GM18517 (cell line): ENCODE measurements around the gene IFITM5.
"Not testable (repeated sequence)": the region's sequence is repeated elsewhere in the genome, so short reads cannot be mapped to it uniquely, and the experiment has no call there.

Source experiments
- ATAC-seq: cut with Tn5 transposase; IDR thresholded peaks from one replicate; pipeline ENCODE4 v1.9.1; 2021; ENCODE audit warnings: mild to moderate bottlenecking, moderate library complexity; ENCODE audit not compliant: unreplicated experiment

The IFITM5 gene

DNA sequence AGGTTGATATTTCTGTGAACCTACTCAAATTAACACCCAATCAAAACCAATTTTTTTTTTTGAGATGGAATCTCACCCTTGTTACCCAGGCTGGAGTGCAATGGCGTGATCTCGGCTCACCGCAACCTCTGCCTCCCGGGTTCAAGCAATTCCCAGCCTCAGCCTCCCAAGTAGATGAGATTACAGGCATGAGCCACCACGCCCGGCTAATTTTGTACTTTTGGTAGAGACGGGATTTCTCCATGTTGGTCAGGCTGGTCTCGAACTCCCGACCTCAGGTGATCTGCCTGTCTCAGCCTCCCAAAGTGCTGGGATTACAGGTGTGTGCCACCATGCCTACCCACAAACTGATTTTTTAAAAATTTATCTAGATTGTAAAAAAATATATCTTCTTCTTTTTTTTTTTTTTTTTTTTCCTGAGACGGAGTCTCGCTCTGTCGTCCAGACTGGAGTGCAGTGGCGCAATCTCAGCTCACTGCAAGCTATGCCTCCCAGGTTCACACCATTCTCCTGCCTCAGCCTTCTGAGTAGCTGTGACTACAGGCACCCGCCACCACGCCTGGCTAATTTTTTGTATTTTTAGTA is 29.3 kb upstream of the IFITM5 start:
- not testable (repeated sequence) for ATAC-seq

DNA sequence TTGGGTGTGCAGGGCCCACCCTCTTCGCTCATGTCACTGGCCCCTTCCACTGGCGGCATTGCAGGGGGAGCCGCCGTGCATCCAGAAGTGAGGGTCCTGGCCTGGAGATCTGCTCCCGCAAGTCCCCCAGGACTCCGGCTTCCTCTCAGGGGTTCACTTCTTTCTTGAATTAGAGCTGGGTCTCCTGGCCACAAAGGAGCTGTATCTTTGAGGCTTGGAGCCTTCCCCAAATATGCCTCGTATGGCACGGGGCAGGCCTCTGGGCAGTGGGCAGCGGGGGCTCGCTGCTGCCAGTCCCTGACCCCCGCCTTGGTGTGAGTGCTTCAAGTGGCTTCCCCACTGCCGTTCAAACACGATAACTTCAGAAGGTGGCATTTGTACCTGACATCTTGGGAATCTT is 28.7 kb upstream of the IFITM5 start:
- ATAC-seq, result no peak

DNA sequence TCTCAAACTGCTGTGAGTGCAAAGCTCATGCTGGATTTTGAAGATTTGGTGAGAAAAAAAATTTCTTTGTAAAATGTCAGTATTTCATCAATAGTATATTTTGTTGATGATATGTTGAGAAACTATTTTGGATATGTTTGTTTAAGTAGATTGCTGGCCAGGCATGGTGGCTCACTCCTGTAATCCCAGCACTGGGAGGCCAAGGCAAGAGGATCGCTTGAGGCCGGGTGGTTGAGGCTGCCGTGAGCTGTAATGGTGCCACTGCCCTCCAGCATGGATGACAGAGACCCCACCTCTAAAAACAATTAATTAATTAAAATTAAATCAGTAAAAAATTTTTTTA is 28.2 kb upstream of the IFITM5 start:
- no peak for ATAC-seq

DNA sequence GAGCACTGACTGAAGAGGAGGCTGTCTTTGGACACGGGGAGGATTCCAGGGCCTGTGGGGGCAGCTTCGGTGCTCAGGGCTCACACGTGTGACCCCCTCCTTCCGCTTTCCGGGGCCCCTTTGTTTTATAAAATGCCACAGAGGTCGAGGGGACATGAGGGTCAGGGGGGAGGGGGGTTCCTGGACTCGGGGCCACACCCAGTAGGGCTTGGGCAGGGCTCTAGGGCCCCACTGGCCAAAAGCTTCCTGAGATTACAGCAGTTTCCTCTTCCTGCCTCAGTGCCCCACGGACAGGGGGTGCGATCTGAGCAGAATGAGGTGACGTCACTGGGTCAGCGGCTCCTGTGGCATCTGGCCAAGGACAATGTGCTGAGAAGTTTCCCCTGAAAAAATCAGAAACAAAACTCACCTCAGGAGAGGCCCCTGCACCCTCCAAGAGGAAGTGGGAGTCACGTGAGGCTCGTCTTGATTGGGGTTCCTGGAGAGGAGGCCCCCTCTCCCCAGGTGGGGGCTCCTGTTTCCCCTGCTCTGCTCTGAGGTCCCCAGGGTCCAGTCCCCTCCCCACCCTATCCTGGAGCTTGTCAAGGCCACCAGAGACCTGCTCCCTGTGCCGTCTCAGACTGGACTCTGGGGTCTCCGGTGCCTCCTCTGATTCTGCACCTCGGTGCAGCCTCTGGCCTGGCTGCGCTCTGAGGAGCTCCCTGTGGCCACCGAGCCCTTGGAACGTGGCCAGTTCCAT is 27.7 kb upstream of the IFITM5 start:
- no peak for ATAC-seq

DNA sequence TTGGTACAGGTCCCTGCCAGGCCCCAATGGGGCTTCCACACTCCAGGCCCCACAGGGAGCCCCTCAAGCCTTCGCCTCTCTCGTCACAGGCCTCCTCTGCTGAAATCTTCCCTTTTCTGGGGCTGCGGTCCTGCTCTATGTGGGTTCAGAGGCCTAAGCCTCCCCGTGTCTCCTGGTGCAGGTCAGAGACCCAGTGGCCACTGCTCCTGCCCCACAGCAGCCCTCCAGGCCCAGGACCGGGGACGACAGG is 27.2 kb upstream of the IFITM5 start:
- ATAC-seq, result no peak

DNA sequence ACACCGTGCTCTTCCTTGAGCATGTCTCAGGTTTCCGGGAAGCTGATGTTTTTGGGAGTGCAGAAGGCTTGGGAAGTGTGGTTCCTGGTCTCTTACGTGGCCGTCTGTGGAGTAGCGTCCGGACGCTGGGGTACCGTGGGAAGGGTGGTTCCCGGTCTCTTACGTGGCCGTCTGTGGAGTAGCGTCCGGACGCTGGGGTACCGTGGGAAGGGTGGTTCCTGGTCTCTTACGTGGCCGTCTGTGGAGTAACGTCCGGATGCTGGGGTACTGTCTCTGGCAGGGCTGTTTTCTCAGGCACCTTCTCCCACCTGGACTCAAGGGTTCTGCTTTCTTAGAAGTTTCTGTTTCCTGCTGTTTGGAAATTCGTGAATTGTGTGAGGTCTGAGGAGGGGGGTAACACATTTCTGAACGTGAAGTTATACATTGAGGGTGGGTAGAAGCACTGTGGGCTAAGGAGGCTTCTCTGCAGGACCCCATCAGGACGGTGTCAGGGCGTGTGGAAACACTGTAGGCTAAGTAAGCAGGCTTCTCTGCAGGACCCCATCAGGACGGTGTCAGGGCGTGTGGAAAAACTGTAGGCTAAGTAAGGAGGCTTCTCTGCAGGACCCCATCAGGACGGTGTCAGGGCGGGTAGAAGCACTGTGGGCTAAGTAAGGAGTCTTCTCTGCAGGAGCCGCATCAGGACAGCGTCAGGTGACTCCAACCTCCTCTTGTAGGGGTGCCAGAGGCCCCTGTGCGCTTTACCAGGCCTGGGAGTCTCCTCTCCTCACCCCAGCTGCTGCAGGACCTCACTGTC is 26.7 kb upstream of the IFITM5 start:
- no peak for ATAC-seq

DNA sequence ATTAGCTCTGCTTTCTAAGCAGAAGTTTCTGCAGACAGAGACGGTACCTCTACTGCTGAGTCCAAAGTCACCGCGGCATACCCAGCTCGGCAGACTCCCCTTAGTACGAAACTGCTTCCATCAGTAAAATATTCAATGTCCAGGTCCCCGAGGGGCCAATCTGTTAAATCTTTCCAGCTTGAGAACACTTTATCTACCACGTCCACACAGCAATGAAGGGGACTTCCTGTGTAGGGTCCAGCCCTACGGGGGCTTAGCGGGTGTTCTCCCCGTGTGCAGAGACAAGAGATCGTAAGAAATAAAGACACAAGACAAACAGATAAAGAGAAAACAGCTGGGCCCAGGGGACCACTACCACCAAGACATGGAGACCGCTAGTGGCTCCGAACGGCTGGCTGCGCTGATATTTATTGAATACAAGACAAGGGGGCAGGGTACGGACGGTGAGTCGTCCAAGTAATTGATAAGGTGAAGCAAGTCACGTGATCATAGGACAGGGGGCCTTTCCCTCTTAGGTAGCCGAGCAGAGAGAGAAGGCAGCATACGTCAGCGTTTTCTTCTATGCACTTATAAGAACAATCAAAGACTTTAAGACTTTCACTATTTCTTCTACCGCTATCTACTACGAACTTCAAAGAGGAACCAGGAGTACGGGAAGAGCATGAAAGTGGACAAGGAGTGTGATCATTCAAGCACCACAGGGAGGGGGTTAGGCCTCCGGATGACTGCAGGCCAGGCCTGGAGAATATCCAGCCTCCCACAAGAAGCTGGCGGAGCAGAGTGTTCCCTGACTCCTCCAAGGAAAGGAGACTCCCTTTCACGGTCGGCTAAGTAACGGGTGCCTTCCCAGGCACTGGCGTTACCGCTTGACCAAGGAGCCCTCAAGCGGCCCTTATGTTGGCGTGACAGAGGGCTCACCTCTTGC is 25.5 kb upstream of the IFITM5 start:
- not testable (repeated sequence) for ATAC-seq

DNA sequence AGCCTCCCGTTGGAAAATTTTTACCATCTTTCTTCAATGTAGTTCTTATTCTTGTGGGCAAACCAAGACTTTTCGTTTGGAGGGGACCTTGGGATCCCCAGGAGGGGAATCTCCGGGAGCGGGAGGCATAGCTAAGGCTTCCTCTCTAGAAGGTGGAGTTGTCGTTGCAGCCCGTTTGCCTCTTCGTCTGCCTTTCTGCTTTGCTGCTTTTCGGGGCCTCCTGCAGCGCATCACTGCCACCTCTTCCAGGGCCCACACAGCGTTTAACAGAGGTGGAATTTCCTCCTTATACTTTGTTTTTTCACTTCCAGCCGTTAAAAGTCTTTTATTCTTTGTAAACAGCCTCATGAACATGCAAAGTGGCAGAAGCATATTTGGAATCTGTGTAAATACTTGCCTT is 24.8 kb upstream of the IFITM5 start:
- no peak for ATAC-seq

DNA sequence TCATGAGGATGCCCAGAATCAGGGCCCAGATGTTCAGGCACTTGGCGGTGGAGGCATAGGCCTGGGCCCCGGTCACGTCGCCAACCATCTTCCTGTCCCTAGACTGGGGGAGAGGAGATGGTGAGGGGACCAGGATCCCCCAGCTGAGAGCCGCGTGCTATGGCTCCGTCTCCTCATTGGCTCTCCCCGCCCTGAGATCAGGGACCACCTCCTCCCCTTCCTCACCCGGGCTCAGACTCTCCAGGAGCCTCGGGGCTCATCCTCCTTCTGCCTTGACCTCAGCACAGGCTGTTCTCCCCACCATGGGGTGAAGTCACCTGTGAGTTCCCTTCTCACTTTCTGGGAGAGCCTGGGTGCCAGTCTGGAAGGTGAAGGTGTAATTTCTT is 20.6 kb upstream of the IFITM5 start:
- ATAC-seq, result not testable (repeated sequence)

DNA sequence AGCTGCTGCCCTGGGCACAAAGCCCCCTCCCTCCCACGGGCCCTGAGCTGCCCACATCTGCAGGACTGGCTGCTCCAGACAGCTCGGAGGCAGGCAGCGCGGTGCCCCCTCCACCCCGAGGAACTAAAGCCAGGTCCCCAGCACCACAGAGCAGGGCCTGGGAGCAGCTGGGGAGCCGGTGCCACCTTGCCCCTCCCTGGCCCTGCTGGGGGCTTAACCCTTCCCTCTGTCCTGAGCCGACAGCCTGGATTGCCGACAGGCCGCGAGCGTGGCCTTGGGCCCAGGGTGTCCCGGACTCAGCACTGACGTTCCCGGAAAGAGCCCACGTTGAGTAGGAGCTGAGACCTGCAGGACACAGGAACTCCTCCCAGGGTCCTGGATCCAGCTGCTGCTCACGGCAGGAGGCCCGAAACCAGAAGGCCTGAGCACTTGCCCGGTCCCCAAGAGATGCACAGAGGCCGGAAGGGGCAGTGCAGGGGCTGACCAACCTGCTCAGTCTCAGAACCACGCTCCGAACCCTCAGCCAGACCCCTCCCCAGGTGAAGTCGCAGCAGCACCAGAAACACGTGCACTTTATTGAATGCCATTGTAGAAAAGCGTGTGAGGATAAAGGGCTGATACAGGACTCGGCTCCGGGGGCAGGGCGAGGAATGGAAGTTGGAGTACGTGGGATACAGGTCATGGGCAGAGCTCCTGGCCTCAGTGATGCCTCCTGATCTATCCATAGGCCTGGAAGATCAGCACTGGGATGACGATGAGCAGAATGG is 20.0 kb upstream of the IFITM5 start:
- ATAC-seq, result not testable (repeated sequence)

DNA sequence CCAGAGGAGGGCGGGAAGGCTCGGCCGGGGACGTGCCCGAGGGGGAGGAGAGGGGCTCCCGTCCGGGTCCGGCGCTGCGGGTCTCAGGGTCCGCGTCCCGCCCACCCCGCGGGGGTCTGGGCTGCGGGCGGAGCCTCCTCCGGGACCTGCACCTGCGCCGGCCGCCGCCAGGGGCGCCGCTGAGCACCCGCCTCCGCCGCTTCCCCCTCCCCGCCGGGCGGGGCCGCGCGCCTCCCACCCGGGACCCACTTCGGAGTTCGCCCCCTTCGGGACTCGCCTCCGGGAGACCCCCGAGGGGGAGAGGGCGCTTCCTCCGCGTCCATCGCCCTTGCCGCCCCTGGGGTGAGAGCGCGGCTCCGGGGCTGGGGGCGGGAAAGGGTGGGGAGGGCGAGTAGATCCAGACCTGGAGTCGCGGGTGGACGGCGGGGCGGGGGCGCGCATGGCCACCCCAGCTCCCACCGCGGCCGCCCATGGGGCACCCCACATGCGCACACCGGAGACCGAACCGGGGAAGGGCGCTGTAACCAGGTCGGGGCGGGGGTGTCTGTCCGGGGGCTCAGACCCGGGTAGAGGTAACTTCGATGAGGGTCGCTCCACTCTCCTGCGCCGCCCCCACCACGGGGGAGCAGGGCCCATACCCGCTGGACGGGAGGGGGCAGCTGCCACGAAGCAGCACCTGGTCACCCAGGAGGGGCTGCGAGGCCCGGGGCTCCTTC is 19.2 kb upstream of the IFITM5 start:
- ATAC-seq, result not testable (repeated sequence)

DNA sequence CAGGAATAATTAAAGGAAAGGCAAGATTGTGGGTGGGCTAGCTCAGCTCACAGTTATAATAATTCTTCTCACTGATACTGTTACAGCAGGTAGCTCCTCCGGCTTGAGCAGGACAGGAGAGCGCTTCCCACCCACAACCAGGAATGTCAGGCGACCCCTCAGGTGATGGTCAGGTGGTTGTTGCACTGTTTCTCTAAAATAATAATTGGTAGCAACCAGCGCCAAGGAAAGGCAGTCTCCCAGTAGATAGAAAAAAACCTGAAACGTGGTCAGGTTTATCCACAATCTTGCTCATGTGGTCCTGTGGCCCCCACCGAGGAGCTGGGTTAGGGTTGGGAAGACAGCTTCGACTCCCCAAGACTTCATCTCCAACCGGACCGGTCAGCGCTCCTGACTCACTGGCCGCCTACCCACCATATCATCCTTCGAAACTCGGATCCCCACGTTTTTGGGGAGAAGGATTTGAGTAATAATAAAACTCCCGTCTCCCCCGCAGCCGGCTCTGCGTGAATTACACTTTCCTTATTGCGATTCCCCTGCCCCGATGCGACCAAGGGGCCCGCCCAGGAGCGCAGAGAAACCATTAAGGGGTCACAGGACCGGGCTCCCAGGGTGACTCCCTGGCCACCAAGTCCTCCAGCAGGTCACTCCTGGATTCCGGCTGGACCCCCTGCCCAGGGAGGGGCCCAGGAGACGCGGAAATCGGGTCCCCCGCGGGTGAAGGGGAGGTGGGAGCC is 18.5 kb upstream of the IFITM5 start:
- ATAC-seq, result not testable (repeated sequence)

DNA sequence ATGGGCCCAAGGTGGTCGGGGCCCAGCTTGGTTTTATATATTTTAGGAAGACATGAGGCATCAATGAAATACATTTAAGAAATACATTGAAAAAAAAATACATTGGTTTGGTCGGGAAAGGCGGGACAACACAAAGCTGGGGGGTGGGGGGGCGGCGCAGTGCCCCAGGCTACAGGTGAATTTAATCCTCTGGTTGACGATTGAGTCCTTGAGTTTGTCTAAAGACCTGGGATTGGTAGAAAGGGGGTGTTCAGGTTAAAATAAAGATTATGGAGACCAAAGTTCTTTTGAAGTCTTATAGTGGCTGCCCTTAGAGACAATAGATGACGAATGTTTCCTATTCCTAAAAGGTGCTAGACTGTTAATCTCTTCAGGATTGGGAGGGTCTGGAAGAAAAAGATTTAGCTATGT is 17.6 kb upstream of the IFITM5 start:
- no peak for ATAC-seq

DNA sequence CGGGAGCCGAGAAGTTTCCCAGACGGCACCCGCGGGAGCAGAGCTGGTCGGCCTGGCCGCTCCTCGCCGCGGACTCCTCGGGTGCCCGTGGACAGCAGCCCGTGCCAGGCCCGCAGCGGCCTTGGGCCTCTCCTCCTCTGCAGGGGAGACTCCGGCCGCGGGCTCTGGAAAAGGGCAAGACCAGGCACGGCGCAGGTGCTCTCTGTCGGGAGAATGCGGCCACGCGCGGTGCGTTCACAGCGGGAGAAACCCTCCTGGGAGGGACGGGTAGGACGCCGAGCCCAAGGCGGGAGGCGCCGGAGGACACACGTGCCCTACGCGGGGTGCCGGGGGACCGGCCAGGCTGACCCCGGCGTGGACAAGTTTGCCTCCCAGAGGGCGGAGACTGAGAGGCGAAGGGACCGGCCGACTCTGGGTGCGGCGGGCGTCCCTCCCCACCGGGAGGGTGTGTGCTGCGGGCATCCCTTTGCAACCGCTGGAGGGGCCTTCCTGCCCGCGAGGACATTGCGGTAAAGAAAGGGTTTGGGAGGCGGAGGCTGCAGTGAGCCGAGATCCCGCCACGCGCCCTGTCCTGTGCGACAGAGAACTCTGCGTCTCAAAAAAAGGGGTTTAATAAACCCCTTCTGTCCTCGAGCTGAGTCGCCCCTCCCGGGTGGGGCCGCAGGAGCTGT is 16.8 kb upstream of the IFITM5 start:
- no peak for ATAC-seq

DNA sequence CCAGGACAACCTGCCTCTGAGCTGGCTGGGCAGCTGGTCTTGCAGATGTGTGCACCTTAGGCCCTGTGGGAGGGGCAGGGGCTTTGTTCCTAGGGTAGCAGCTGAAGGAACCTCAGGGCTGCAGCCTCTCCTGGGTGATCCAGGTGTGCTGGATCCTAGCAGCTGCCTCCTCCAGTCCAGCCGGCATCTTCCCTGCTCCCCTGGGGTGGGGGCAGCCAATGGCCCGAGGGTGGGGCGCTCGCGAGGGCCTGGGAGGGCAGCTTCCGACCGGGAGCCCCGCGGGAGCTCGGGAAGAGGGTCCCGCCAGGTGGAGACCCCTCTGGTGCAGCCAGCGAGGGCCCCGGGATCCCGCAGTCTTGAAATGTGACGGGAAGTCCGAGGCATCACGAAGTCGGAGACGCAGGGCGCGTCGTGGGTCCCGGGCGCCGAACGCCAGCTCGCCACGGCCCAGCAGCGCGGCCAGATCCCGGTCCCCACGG is 16.2 kb upstream of the IFITM5 start:
- ATAC-seq, result no peak

DNA sequence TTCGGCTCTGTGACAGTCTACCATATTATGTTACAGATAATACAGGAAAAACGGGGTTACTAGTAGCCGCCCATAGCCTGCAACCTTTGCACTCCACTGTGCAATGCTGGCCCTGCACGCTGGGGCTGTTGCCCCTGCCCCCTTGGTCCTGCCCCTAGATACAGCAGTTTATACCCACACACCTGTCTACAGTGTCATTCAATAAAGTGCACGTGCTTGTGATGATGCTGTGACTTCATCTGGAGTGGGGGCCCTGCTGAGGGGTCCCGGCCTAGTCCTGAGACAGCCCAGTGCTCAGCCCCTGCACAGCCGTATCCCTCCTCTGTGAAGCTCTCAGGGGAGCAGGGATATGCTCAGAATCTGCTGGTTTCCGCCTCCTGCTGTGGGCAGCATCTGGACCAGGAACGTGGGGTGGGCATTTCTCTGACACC is 15.7 kb upstream of the IFITM5 start:
- ATAC-seq, result no peak

DNA sequence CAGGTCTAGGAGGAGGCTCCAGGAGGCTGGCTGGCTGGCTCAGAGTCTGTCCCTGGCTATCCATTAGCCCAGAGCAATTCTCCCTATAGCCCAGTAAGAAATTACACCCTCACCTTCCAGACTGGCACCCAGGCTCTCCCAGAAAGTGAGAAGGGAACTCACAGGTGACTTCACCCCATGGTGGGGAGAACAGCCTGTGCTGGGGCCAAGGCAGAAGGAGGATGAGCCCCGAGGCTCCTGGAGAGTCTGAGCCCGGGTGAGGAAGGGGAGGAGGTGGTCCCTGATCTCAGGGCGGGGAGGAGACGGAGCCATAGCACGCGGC is 15.2 kb upstream of the IFITM5 start:
- ATAC-seq, result not testable (repeated sequence)

DNA sequence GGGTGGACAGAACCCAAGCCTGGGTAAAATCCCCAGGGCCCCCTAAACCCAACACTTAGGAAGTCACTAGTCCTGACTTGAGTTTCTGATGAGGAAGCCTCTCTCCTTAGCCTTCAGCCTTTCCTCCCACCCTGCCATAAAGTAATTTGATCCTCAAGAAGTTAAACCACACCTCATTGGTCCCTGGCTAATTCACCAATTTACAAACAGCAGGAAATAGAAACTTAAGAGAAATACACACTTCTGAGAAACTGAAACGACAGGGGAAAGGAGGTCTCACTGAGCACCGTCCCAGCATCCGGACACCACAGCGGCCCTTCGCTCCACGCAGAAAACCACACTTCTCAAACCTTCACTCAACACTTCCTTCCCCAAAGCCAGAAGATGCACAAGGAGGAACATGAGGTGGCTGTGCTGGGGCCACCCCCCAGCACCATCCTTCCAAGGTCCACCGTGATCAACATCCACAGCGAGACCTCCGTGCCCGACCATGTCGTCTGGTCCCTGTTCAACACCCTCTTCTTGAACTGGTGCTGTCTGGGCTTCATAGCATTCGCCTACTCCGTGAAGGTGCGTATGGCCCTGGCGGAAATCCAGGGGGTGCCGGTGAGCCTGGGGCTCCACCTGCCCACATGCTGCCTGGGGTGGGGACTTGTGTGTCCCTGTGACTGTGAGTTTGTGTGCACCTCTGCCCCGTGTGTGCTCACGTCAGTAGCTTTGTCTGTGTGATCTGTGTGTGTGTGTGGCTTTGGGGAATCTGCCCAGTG is 14.6 kb upstream of the IFITM5 start, which contains the start of gene IFITM1:
Gene IFITM1 (plus strand): TSS at position 254 of the 767 bp plus-strand sequence. CDS start 131 bp downstream, at position 385.
- no peak for ATAC-seq
